HG03521 (cell line): ENCODE results near the gene ZNF280C.
"Not testable (repeated sequence)": the region's sequence is repeated elsewhere in the genome, so short reads cannot be mapped to it uniquely, and the experiment has no call there.

Experiments
- ATAC-seq: cut with Tn5 transposase; IDR thresholded peaks from one replicate; pipeline ENCODE4 v1.9.1; 2021; ENCODE audit warnings: mild to moderate bottlenecking, moderate library complexity; ENCODE audit not compliant: unreplicated experiment

The ZNF280C gene

GRCh38 chrX:130268449-130269170, at the start of gene ZNF280C:
Gene ZNF280C, minus strand, starts transcription at chrX:130268899. Its CDS starts 8,450 bp downstream, at chrX:130260449.
- peak; percentile 93 for ATAC-seq

- no peak for ATAC-seq
These were observed 36.1 kb upstream of the ZNF280C start for GRCh38 chrX:130304587-130305368.

- no peak for ATAC-seq
These were observed 33.3 kb upstream of the ZNF280C start for GRCh38 chrX:130301977-130302376.

- no peak for ATAC-seq
These were observed 32.7 kb upstream of the ZNF280C start for GRCh38 chrX:130301405-130301804.

- ATAC-seq = no peak
These were observed 31.2 kb upstream of the ZNF280C start for GRCh38 chrX:130300010-130300282.

- no peak for ATAC-seq
These were observed 30.7 kb upstream of the ZNF280C start for GRCh38 chrX:130299279-130300009.

- ATAC-seq = no peak
These were observed 28.0 kb upstream of the ZNF280C start for GRCh38 chrX:130296743-130297142.

- no peak for ATAC-seq
These were observed 27.6 kb upstream of the ZNF280C start for GRCh38 chrX:130296297-130296678.

- no peak for ATAC-seq
These were observed 27.0 kb upstream of the ZNF280C start for GRCh38 chrX:130295519-130296296.

GRCh38 chrX:130287071-130287770, 18.5 kb upstream of the ZNF280C start:
- ATAC-seq = no peak

- ATAC-seq = no peak
These were observed 17.0 kb upstream of the ZNF280C start for GRCh38 chrX:130285710-130286109.

GRCh38 chrX:130285069-130285620, 16.4 kb upstream of the ZNF280C start:
- ATAC-seq = no peak

GRCh38 chrX:130282151-130282550, 13.5 kb upstream of the ZNF280C start:
- ATAC-seq = no peak

GRCh38 chrX:130280901-130281300, 12.2 kb upstream of the ZNF280C start:
- no peak for ATAC-seq

GRCh38 chrX:130272253-130272652, 3.6 kb upstream of the ZNF280C start:
- not testable (repeated sequence) for ATAC-seq

GRCh38 chrX:130269391-130269790, 692 bp upstream of the ZNF280C start:
- not testable (repeated sequence) for ATAC-seq

GRCh38 chrX:130267956-130268448, 697 bp downstream of the ZNF280C start:
- peak; percentile 5 for ATAC-seq

- no peak for ATAC-seq
These were observed 4.1 kb downstream of the ZNF280C start for GRCh38 chrX:130264573-130264972.

- ATAC-seq = no peak
These were observed 5.7 kb downstream of the ZNF280C start for GRCh38 chrX:130263016-130263415.

GRCh38 chrX:130262231-130262630, 6.5 kb downstream of the ZNF280C start:
- no peak for ATAC-seq
